Trophoblast cell (in vitro differentiated cells and primary cell): ENCODE measurements around the gene ELAC2.

ENCODE experiments used
- DNase-seq, 2 donors: peaks; one replicate each; pipeline ENCODE4 v3.0.0-alpha.2; 2016
- H2AFZ ChIP-seq: 2 replicates; pipeline ENCODE4 v1.6.1; 2013; ENCODE audit warnings: low read length, moderate library complexity, mild to moderate bottlenecking; ENCODE audit not compliant: insufficient read depth, poor library complexity
- H2AK5ac ChIP-seq: 2 replicates; pipeline ENCODE4 v1.6.1; 2013; ENCODE audit warnings: mild to moderate bottlenecking, low read length
- H2BK120ac ChIP-seq: 2 replicates; pipeline ENCODE4 v1.6.1; 2013; ENCODE audit warnings: low read length, mild to moderate bottlenecking, moderate library complexity; ENCODE audit not compliant: insufficient read depth, poor library complexity
- H2BK12ac ChIP-seq: 2 replicates; pipeline ENCODE4 v1.6.1; 2013; ENCODE audit warnings: mild to moderate bottlenecking, low read length, moderate library complexity
- H2BK5ac ChIP-seq: 2 replicates; pipeline ENCODE4 v1.6.1; 2013; ENCODE audit warnings: low read length, low read depth, moderate library complexity, mild to moderate bottlenecking; ENCODE audit not compliant: poor library complexity
- H3K14ac ChIP-seq: 2 replicates; pipeline ENCODE4 v1.6.1; 2013; ENCODE audit warnings: mild to moderate bottlenecking, low read length
- H3K18ac ChIP-seq: 2 replicates; pipeline ENCODE4 v1.6.1; 2013; ENCODE audit warnings: mild to moderate bottlenecking, low read length
- H3K23ac ChIP-seq: 2 replicates; pipeline ENCODE4 v1.6.1; 2013; ENCODE audit warnings: low read length
- H3K27ac ChIP-seq: 2 replicates; pipeline ENCODE4 v1.5.1; 2013; ENCODE audit warnings: low read depth, mild to moderate bottlenecking, inconsistent platforms, low read length, moderate library complexity
- H3K27me3 ChIP-seq: 2 replicates; pipeline ENCODE4 v1.6.1; 2013; ENCODE audit warnings: inconsistent platforms, mild to moderate bottlenecking, low read length, moderate library complexity; ENCODE audit not compliant: insufficient read depth
- H3K36me3 ChIP-seq, 2 experiments: 1 replicate in 1 of 2; 2 replicates in 1 of 2; pipeline ENCODE4 v1.6.1; 2013; ENCODE audit warnings: low read length in 2 of 2, mild to moderate bottlenecking in 2 of 2, moderate library complexity in 1 of 2; ENCODE audit not compliant: insufficient read depth in 2 of 2, control insufficient read depth in 1 of 2
- H3K4ac ChIP-seq: 2 replicates; pipeline ENCODE4 v1.6.1; 2013; ENCODE audit warnings: low read depth, mild to moderate bottlenecking, low read length, moderate library complexity
- H3K4me1 ChIP-seq, 2 experiments: 1 replicate in 1 of 2; 2 replicates in 1 of 2; pipeline ENCODE4 v1.6.1; 2013; ENCODE audit warnings: low read length in 2 of 2, mild to moderate bottlenecking in 2 of 2, moderate library complexity in 1 of 2; ENCODE audit not compliant: insufficient read depth in 2 of 2, control insufficient read depth in 1 of 2
- H3K4me2 ChIP-seq: 2 replicates; pipeline ENCODE4 v1.6.1; 2013; ENCODE audit warnings: inconsistent platforms, mild to moderate bottlenecking, low read length, moderate library complexity
- H3K4me3 ChIP-seq: 2 replicates; pipeline ENCODE4 v1.5.1; 2013; ENCODE audit warnings: mild to moderate bottlenecking, low read depth, low read length, inconsistent platforms
- H3K79me1 ChIP-seq: one replicate; pipeline ENCODE4 v1.6.1; 2013; ENCODE audit warnings: low read length
- H3K79me2 ChIP-seq: 2 replicates; pipeline ENCODE4 v1.6.1; 2013; ENCODE audit warnings: low read length, mild to moderate bottlenecking; ENCODE audit not compliant: control insufficient read depth, insufficient read depth, poor library complexity
- H3K9ac ChIP-seq: 2 replicates; pipeline ENCODE4 v1.6.1; 2013; ENCODE audit warnings: mild to moderate bottlenecking, low read length
- H3K9me3 ChIP-seq: 2 replicates; pipeline ENCODE4 v1.6.1; 2013; ENCODE audit warnings: low read depth, mild to moderate bottlenecking, control low read depth, inconsistent platforms, low read length; ENCODE audit not compliant: insufficient read depth
- H4K12ac ChIP-seq: 2 replicates; pipeline ENCODE4 v1.6.1; 2013; ENCODE audit warnings: low read depth, mild to moderate bottlenecking, low read length, moderate library complexity
- H4K8ac ChIP-seq: 2 replicates; pipeline ENCODE4 v1.6.1; 2013; ENCODE audit warnings: low read depth, mild to moderate bottlenecking, low read length, moderate library complexity
- H4K91ac ChIP-seq: one replicate; pipeline ENCODE4 v1.6.1; 2013; ENCODE audit warnings: low read depth, mild to moderate bottlenecking, low read length, moderate library complexity
- WGBS: extraction: QIAGEN DNeasy Blood & Tissue Kit; methylation state at CpG from one replicate; pipeline ENCODE4 v1.1.7; 2013; ENCODE audit warnings: missing lambda C conversion rate; ENCODE audit not compliant: insufficient read length, insufficient coverage; ENCODE audit errors: extremely low coverage; 5-methylcytosine and 5-hydroxymethylcytosine counted together

ELAC2 gene

GRCh38 chr17:12947047-12947446 lies 70.8 kb downstream of the ELAC2 start:
- H2BK120ac ChIP-seq = no peak overlapping the region
- H3K4me3 ChIP-seq = no peak overlapping the region
- H3K23ac ChIP-seq = no peak overlapping the region
- H3K4me1 ChIP-seq = no peaks in the 10 kb centered on the region
- H3K9me3 ChIP-seq = no peaks in the 10 kb centered on the region
- no peak overlapping the region for H4K91ac ChIP-seq
- no peak overlapping the region for H3K27ac ChIP-seq
- H3K4ac ChIP-seq = no peak overlapping the region
- WGBS = no CpG with 5 or more reads among the region's 4 CpGs
- DNase-seq = no peak
- H3K14ac ChIP-seq = no peak overlapping the region
- H3K36me3 ChIP-seq = no peaks in the 10 kb centered on the region
- no peaks in the 10 kb centered on the region for H3K79me1 ChIP-seq
- no peaks in the 10 kb centered on the region for H3K27me3 ChIP-seq
- no peak overlapping the region for H4K12ac ChIP-seq
- H3K9ac ChIP-seq = no peak overlapping the region
- H3K79me2 ChIP-seq = no peaks in the 10 kb centered on the region
- no peak overlapping the region for H2AK5ac ChIP-seq
- no peak overlapping the region for H2AFZ ChIP-seq
- no peak overlapping the region for H3K18ac ChIP-seq
- H4K8ac ChIP-seq = no peak overlapping the region
- H2BK5ac ChIP-seq = no peak overlapping the region
- no peak overlapping the region for H3K4me2 ChIP-seq
- no peak overlapping the region for H2BK12ac ChIP-seq
